A549 (cell line): ENCODE results near the gene PINK1. TPM values are rescaled to one million over a fixed set of nuclear protein-coding genes. Genes with fewer than 3 reads are reported as not detected.

Source experiments
- ATAC-seq, 2 experiments: fragments of 200-7000 bp in 1 of 2; fragments of >200 bp in 1 of 2; cut with Nextera tagmentation in 1 of 2; cut with Tn5 transposase in 1 of 2; 3 replicates each; pipeline versions ENCODE4 v1.8.0 to v1.9.1; 2018 to 2020; ENCODE audit warnings: mild to moderate bottlenecking in 1 of 2, moderate library complexity in 1 of 2
- CTCF ChIA-PET: fragments of 300-600 bp; sonication (Branson Sonifier 250); formaldehyde crosslinking; extraction: SDS; loops from one replicate; lab custom pipeline; 2021; ENCODE audit warnings: antibody characterized with exemption, inconsistent platforms; lab: Yijun Ruan, JAX
- POLR2A ChIA-PET: fragments of 350-600 bp; formaldehyde crosslinking; extraction: SDS; loops from one replicate; lab custom pipeline; 2021; ENCODE audit warnings: antibody characterized with exemption, inconsistent platforms; lab: Yijun Ruan, JAX
- DNase-seq, 2 experiments: peaks; one replicate each; pipeline versions ENCODE4 v3.0.0 to v3.0.0-alpha.2; 2011 to 2016; ENCODE audit warnings: low read depth in 1 of 2, low spot score in 1 of 2
- FAIRE-seq: peaks from 2 replicates; lab custom pipeline; 2011; peaks lifted over from hg19 to GRCh38; lab: Jason Lieb, UNC
- H3K27ac ChIP-seq, 2 experiments: fragments of >200 bp; sonication (Bioruptor Twin); formaldehyde crosslinking; 3 replicates each; pipeline ENCODE4 v1.5.1; 2016 to 2017
- H3K4me1 ChIP-seq: fragments of >200 bp; sonication (Bioruptor Twin); formaldehyde crosslinking; 3 replicates; pipeline ENCODE4 v1.6.1; 2016
- H3K4me2 ChIP-seq: fragments of >200 bp; sonication (Bioruptor Twin); formaldehyde crosslinking; 3 replicates; pipeline ENCODE4 v1.6.1; 2016
- H3K4me3 ChIP-seq: fragments of >200 bp; sonication (Bioruptor Twin); formaldehyde crosslinking; 3 replicates; pipeline ENCODE4 v1.5.1; 2016
- H3K9me3 ChIP-seq: fragments of >200 bp; sonication (Bioruptor Twin); formaldehyde crosslinking; 3 replicates; pipeline ENCODE4 v1.6.1; 2016
- CEBPB ChIP-seq, 2 experiments: fragments of >200 bp in 1 of 2; sonication (Bioruptor Twin) in 1 of 2; formaldehyde crosslinking in 1 of 2; IDR thresholded peaks; 2 replicates each; pipeline ENCODE4 v1.6.1; 2012 to 2016
- CHD2 ChIP-seq: fragments of 150-350 bp; IDR thresholded peaks from 2 replicates; pipeline ENCODE4 v1.6.1; 2014; ENCODE audit warnings: low read length; ENCODE audit not compliant: partially characterized antibody
- CHD4 ChIP-seq: fragments of 200-600 bp; sonication (generic); IDR thresholded peaks from 2 replicates; pipeline ENCODE4 v1.6.1; 2016; ENCODE audit warnings: antibody characterized with exemption, mild to moderate bottlenecking, borderline replicate concordance
- ESRRA ChIP-seq: fragments of 150-350 bp; IDR thresholded peaks from 2 replicates; pipeline ENCODE4 v1.6.1; 2014; ENCODE audit warnings: mild to moderate bottlenecking, low read length, borderline replicate concordance
- KDM1A ChIP-seq: fragments of 200-600 bp; sonication (generic); IDR thresholded peaks from 2 replicates; pipeline ENCODE4 v1.6.1; 2016; ENCODE audit warnings: low read depth, mild to moderate bottlenecking
- MAFK ChIP-seq: fragments of 450-650 bp; IDR thresholded peaks from 2 replicates; pipeline ENCODE4 v1.6.1; 2014; ENCODE audit not compliant: partially characterized antibody
- NFE2L2 ChIP-seq: fragments of 150-350 bp; conservative IDR thresholded peaks from 2 replicates; pipeline ENCODE4 v1.6.1; 2014; ENCODE audit warnings: low read length
- RAD21 ChIP-seq, 2 experiments: fragments of >200 bp in 1 of 2; sonication (Bioruptor Twin) in 1 of 2; formaldehyde crosslinking in 1 of 2; IDR thresholded peaks in 1 of 2; conservative IDR thresholded peaks in 1 of 2; 2 replicates in 1 of 2; 3 replicates in 1 of 2; pipeline ENCODE4 v1.6.1; 2012 to 2018; ENCODE audit warnings: inconsistent platforms in 1 of 2
- ZNF302 ChIP-seq: fragments of 250-450 bp; sonication (Bioruptor Pico); IDR thresholded peaks from 2 replicates; pipeline ENCODE4 v1.9.0; 2021; ENCODE audit warnings: inconsistent platforms, mild to moderate bottlenecking, moderate library complexity
- WGBS: methylation state at CpG from one replicate; pipeline ENCODE4 v1.1.6; 2017; ENCODE audit errors: missing lambda C conversion rate; 5-methylcytosine and 5-hydroxymethylcytosine counted together
- polyA plus RNA-seq, 4 experiments: library from polyadenylated mRNA; depleted of rRNA in 3 of 4; stranded (reverse); fragments of >200 nt; fragmentation: RNase III in 1 of 4; extraction: RNeasy Plus Mini Kit Qiagen cat#74134 plus additional on column Dnase treatment in 1 of 4; gene quantifications; 2 replicates in 3 of 4; 3 replicates in 1 of 4; pipeline ENCODE4 v1.2.3, GENCODE V29; 2011 to 2017
- TF ChIP-seq, protein P1 (sequence below): fragments of 450-650 bp; IDR thresholded peaks from 2 replicates; pipeline ENCODE4 v1.6.1; 2014; ENCODE audit warnings: antibody characterized with exemption
- TF ChIP-seq, protein P2 (sequence below): IDR thresholded peaks from 2 replicates; pipeline ENCODE4 v1.6.1; 2012

The PINK1 gene
- polyA plus RNA-seq, 2 of the 4 experiments (the other 2 are of a cell fraction), result 18.9 to 51.4 TPM

DNA sequence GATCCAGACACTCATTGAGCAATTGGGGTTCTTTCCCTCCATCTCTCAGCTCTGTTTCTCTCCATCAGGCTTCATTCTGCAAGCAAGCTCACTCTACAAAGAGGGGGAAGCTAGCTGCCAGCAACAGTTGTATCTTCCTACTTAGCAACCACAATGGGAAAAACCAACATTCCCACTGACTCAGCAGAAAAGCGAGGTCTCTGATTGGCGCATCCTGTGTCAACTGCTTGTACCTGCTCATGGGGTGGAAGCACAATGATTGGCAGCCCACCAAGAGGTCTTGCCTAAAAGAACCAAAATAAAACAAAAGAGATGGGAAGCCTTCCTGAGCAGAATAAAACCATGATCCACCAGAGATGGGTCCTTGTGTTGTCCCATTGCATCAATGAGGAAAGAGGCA lies 48.4 kb upstream of the PINK1 start:
- no peak for FAIRE-seq
- Histone ChIP-seq H3K27ac (peak overlapping the region in 1 of 2 experiments; percentile 13; a peak in 2 of 6 replicates), H3K4me2 (no peak overlapping the region), H3K9me3 (no peaks in the 10 kb centered on the region), H3K4me3 (no peak overlapping the region), H3K4me1 (peaks cover 33% of the 10 kb centered on the region)
- no peak for ATAC-seq
- DNase-seq, result peak in 1 of 2 experiments; percentile 77
- POLR2A ChIA-PET, result no interaction called here
- TF ChIP-seq MAFK, result peak; percentile 98
- TF ChIP-seq ZNF302 (CRISPR knock-in tag), result no peak
- TF ChIP-seq NFE2L2, result peak; percentile 15; the same call in 1 of the 2 replicates
- 74% methylated on average over 2 of the region's 2 CpGs for WGBS
- CTCF ChIA-PET, result interaction anchor here (1.2 to 6.3 kb wide), 2 partner anchors 10 to 72 kb away, joined by 3 to 38 read pairs; no protein-coding TSS in a partner anchor

DNA sequence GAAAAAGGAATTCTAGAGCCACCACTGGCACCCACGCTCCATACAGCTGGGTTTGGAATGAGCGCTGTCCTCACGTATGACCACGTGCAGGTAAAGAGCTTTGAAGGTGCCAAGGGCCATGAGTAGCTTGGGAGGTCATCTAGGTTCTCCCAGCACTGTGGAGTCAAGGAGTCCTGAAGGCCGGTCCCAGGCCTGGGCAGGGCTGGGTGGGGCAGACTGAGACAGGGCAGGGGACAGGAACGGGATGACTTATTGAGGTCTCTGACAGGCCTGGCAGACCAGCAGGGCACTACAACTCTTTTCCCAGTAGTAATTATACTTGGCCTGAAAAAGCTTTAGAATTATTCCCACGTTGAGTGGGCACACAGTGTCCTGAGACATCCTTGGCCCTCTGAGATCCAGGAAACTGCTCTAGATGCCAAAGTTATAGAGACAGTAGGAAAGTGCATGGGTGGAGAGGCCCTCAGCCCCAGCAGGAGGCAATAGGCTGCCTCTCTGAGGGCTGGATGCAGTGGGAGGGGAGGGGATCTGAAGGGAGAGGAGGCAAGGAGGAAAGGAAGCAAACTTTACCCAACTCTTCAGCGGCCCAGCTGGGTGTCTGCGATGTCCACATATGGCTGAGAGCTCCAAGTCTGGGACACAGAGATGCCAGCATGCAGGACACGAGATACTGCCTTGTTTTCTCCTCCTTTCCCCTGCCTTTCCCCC lies 46.2 kb upstream of the PINK1 start:
- TF ChIP-seq RAD21 (conservative IDR thresholded peaks at IDR 0.05 in 1 of 2, IDR thresholded peaks at IDR 0.05 in 1 of 2), result 0 out of 5 replicates have a peak, but pooled peaks of 1 of the 2 experiments have one; percentile 5
- TF ChIP-seq, protein P1, sequence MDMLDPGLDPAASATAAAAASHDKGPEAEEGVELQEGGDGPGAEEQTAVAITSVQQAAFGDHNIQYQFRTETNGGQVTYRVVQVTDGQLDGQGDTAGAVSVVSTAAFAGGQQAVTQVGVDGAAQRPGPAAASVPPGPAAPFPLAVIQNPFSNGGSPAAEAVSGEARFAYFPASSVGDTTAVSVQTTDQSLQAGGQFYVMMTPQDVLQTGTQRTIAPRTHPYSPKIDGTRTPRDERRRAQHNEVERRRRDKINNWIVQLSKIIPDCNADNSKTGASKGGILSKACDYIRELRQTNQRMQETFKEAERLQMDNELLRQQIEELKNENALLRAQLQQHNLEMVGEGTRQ, result no peak
- CTCF ChIA-PET, result interaction anchor here (0.8 to 6.3 kb wide), 4 partner anchors 12 to 46 kb away, joined by 3 to 38 read pairs (median 12); partner anchors contain the start of gene PINK1
- peak in 1 of 2 experiments; percentile 43 for DNase-seq
- Histone ChIP-seq H3K27ac (peak overlapping the region; percentile 32 to 92), H3K4me3 (no peak overlapping the region), H3K4me1 (peaks cover 47% of the 10 kb centered on the region), H3K4me2 (peak overlapping the region; percentile 98), H3K9me3 (no peaks in the 10 kb centered on the region)
- WGBS, result 68% methylated on average over 10 of the region's 10 CpGs
- ATAC-seq, result peak in 1 of 2 experiments; percentile 43; a peak in 3 of 6 replicates
- POLR2A ChIA-PET, result no interaction called here
- FAIRE-seq, result no peak

DNA sequence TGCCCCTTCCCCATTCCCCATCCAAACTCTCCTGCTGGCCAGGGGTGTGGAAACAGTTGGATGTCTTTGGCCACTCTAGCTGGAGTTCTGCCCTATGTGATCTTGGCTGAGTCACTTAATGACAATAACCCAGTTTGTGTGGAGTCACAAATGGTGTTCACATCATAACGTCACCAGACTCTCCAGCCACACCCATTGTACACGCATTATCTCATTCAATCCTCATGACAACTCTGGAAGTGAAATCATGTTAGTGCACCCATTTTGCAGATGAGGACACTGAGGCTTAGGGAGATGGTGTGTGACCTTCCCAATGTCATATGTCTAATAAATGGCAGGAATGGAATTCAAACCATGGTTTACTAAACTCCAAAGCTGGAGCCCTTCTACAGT lies 45.6 kb upstream of the PINK1 start:
- DNase-seq, result peak in 1 of 2 experiments; percentile 74
- H3K4me2 ChIP-seq, result peak overlapping the region; percentile 98
- TF ChIP-seq KDM1A (peak; percentile 80; the same call in 1 of the 2 replicates), ESRRA (peak; percentile 54; the same call in 1 of the 2 replicates), CEBPB (IDR thresholded peaks at IDR 0.05) (no peak)
- TF ChIP-seq, all 56 proteins: peak for 2
- no peaks in the 10 kb centered on the region for H3K9me3 ChIP-seq
- ChIA-PET POLR2A (no interaction called here), CTCF (interaction anchor here (0.9 to 6.3 kb wide), 4 partner anchors 9 to 45 kb away, joined by 3 to 38 read pairs (median 10); partner anchors contain the start of gene PINK1)
- ATAC-seq (no peak; a peak in 1 of 6 replicates), FAIRE-seq (no peak)
- WGBS, result 36% methylated on average over 2 of the region's 2 CpGs
- H3K27ac ChIP-seq, result peak overlapping the region; percentile 84 to 92; a peak in 5 of 6 replicates
- peaks cover 47% of the 10 kb centered on the region for H3K4me1 ChIP-seq
- H3K4me3 ChIP-seq, result no peak overlapping the region

DNA sequence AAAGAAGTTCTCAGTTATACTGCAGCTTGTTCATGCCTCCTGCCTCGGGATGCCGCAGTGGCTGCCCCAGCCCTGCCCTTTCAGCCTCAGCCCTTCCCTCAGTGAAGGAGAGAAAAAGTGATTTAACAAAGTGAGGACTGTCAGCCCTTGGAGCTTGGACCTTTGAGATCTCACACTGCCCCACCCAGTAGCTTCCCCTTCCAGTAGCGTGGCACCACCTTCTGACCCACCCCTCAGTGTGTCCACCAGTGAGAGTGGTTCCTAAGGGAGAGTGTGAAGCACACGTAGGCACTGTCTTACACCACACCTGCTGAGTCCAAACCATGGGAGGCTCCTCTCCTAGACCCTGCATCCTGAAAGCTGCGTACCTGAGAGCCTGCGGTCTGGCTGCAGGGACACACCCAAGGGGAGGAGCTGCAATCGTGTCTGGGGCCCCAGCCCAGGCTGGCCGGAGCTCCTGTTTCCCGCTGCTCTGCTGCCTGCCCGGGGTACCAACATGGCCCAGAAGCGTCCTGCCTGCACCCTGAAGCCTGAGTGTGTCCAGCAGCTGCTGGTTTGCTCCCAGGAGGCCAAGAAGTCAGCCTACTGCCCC lies 44.5 kb upstream of the PINK1 start, which contains the start of gene CDA:
Gene CDA, plus strand, starts transcription at position 464 of the 592 bp plus-strand sequence. Its CDS starts 33 bp downstream, at position 497.
- peak; percentile 73 to 81 for ATAC-seq
- no peak for FAIRE-seq

More for the DNA sequence above, 44.5 kb upstream of the PINK1 start, which contains the start of gene CDA:
- Histone ChIP-seq H3K4me1 (peaks cover 47% of the 10 kb centered on the region), H3K27ac (peak within 1 kb of the TSS; percentile 84 to 92), H3K4me2 (peak within 1 kb of the TSS; percentile 98), H3K4me3 (peak within 1 kb of the TSS; percentile 50), H3K9me3 (no peaks in the 10 kb centered on the region)
- 30% methylated on average over 4 of the region's 11 CpGs for WGBS
- no peak for TF ChIP-seq CHD4
- TF ChIP-seq MAFK, result no peak
- TF ChIP-seq CHD2, result no peak
- TF ChIP-seq, protein P2, sequence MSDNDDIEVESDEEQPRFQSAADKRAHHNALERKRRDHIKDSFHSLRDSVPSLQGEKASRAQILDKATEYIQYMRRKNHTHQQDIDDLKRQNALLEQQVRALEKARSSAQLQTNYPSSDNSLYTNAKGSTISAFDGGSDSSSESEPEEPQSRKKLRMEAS, result peak; percentile 30; the same call in 1 of the 2 replicates
- peak; percentile 46 to 68 for DNase-seq
- CTCF ChIA-PET, result interaction anchor here (0.6 to 6.3 kb wide), 8 partner anchors 8 to 643 kb away, joined by 3 to 38 read pairs (median 4); partner anchors contain the start of gene PINK1
- POLR2A ChIA-PET, result interaction anchor here (0.7 to 1.7 kb wide), 2 partner anchors 25 to 53 kb away, joined by 4 to 12 read pairs; no protein-coding TSS in a partner anchor
